Aorta (tissue), 5 donors: Measurements from ENCODE around the gene NDFIP1. TPM values are rescaled to one million over a fixed set of nuclear protein-coding genes. Genes with fewer than 3 reads are reported as not detected.
A peak's percentile ranks its signal among the peaks of the same experiment; 100 is the strongest.

Experiments
- ATAC-seq: fragments of 200-7000 bp; cut with Tn5 transposase; one replicate; pipeline ENCODE4 v1.9.1; 2022; ENCODE audit warnings: moderate library complexity; ENCODE audit not compliant: low FRiP score
- DNase-seq, 2 donors: peaks; one replicate each; pipeline ENCODE4 v3.0.0-alpha.2; 2020
- H3K27ac ChIP-seq, 2 donors: one replicate each; pipeline ENCODE4 v1.5.1; 2013; ENCODE audit warnings: low read length in 2 of 2, mild to moderate bottlenecking in 2 of 2, moderate library complexity in 2 of 2, control low read depth in 1 of 2, inconsistent platforms in 1 of 2, low read depth in 1 of 2
- H3K27me3 ChIP-seq, 2 donors: one replicate each; pipeline ENCODE4 v1.6.1; 2013; ENCODE audit warnings: control low read depth in 1 of 2, low read length in 1 of 2, mild to moderate bottlenecking in 1 of 2, moderate library complexity in 1 of 2; ENCODE audit not compliant: insufficient read depth in 2 of 2, control insufficient read depth in 1 of 2
- H3K36me3 ChIP-seq, 2 donors: one replicate each; pipeline ENCODE4 v1.6.1; 2013; ENCODE audit warnings: control low read depth in 1 of 2, low read length in 1 of 2, mild to moderate bottlenecking in 1 of 2; ENCODE audit not compliant: insufficient read depth in 2 of 2, control insufficient read depth in 1 of 2
- H3K4me1 ChIP-seq, 2 donors: one replicate each; pipeline ENCODE4 v1.6.1; 2013; ENCODE audit warnings: low read length in 2 of 2, control low read depth in 1 of 2, mild to moderate bottlenecking in 1 of 2, moderate library complexity in 1 of 2; ENCODE audit not compliant: insufficient read depth in 2 of 2, control insufficient read depth in 1 of 2
- H3K4me3 ChIP-seq, 2 donors: one replicate each; pipeline ENCODE4 v1.5.1; 2013; ENCODE audit warnings: low read length in 2 of 2, control low read depth in 1 of 2, mild to moderate bottlenecking in 1 of 2
- H3K9me3 ChIP-seq: one replicate; pipeline ENCODE4 v1.6.1; 2013; ENCODE audit warnings: mild to moderate bottlenecking, low read length; ENCODE audit not compliant: control insufficient read depth
- WGBS, 2 donors: extraction: QIAGEN DNeasy Blood & Tissue Kit; methylation state at CpG; one replicate each; pipeline ENCODE4 v1.1.7; 2013; 5-methylcytosine and 5-hydroxymethylcytosine counted together
- intact Hi-C, 2 donors: fragments of 100-400 bp; cut with DNase I; formaldehyde crosslinking; loops; one replicate each; pipeline versions ENCODE4 v1.14.2 to v1.15.0; 2022
- polyA plus RNA-seq, 2 donors: library from polyadenylated mRNA; stranded (reverse); fragments of 200-250 nt; gene quantifications; one replicate each; pipeline ENCODE4 v1.2.3, GENCODE V29; 2013
- total RNA-seq, 2 donors: library from RNA; stranded (reverse); fragmentation: NEBNext Ultra II Directional; extraction: Animal tissue kit (Norgen Biotek cat#: 25700); gene quantifications; one replicate each; pipeline ENCODE4 v1.2.1, GENCODE V29; 2021
- donor health status: healthy with polysubstance abuse.
- donor health status: Bipolar disorder and iron deficiency.
- donor health status: DM: no; HTN: no; CAD: no.
- donor health status: DM: no; HTN: no; CAD: no.
- donor health status: DM: yes; HTN: yes; CAD: no.

The NDFIP1 gene
- total and polyA plus RNA-seq, 4 donors, result 45.0 to 120 (median 78.6) TPM

DNA sequence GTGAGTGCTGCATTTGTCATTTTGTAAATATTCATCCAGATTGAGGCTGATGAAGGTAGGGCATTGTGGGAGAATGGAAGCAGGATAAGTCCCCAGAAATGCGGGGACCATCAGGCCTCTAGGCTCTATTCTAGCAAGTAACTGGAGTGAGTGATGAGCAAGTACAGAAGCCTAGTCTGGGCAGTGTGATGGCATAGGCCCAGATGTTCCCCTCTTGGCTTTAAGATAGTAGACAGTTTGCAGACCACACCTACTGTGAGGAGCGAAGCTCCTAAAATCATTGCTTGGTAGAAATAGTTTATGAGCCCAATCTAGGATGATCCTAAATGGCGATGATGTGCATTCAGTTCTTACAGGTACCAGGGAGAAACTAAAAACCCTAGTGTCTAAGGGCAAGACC is 24.3 kb downstream of the NDFIP1 start:
- no peak for DNase-seq
- WGBS, 2 donors, result 97 to 100% methylated on average over 3 of the region's 3 CpGs

DNA sequence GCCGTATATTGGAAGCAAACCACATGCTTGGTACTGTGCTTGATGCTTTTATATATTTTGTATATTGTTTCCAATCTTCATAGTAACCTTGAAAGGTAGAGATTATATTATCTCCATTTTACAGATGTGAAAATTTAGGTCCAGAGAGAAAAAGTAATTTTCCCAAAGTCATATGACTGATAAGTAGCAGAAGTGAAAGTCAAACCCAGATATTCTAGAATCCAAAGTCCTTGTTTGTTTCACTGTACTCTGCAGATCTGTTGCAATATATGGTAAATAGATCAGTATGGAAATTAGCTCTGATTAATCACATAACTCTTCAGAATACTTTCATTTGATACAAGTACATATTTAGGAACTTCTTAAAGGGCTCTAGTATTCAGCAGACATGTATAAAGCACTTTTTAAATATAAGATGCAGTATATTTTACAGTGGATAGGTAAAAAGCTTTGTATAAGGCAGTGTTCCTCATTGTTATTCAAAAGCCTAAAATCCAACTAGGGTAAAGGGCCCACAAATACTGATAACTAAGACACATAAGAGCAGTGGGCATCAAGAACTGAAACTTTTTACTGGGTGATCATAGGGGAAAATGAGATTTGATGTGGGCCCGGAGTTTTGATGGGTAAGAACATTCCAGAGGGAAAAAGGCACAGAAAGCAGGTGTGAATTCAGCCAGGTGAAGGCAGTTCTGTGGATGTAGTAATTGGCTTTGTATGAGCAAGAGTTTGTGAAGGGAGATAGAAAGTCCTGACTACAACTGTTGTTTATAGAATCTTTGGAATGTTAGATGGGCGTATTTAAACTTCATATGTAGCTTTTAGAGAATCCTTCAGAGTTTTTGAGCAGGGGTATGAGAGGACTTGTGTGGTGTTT is 25.0 kb downstream of the NDFIP1 start:
- WGBS, 2 donors, result 60 to 75% methylated on average over 3 of the region's 3 CpGs
- ATAC-seq, result no peak
- Histone ChIP-seq H3K4me1 (peaks cover 2 to 5% of the 10 kb centered on the region in 2 donors), H3K9me3 (no peaks in the 10 kb centered on the region), H3K27ac (no peak overlapping the region), H3K36me3 (peaks cover 7 to 11% of the 10 kb centered on the region in 2 donors), H3K27me3 (no peaks in the 10 kb centered on the region), H3K4me3 (no peak overlapping the region)
- intact Hi-C loops, result no loop called here
- DNase-seq, result no peak

More for the DNA sequence above, 24.3 kb downstream of the NDFIP1 start:
- no peaks in the 10 kb centered on the region for H3K9me3 ChIP-seq
- peaks cover 2 to 5% of the 10 kb centered on the region in 2 donors for H3K4me1 ChIP-seq
- ATAC-seq, result no peak
- intact Hi-C loops, result no loop called here
- no peaks in the 10 kb centered on the region for H3K27me3 ChIP-seq
- H3K27ac ChIP-seq, result no peak overlapping the region
- no peak overlapping the region for H3K4me3 ChIP-seq
- peaks cover 7 to 11% of the 10 kb centered on the region in 2 donors for H3K36me3 ChIP-seq

DNA sequence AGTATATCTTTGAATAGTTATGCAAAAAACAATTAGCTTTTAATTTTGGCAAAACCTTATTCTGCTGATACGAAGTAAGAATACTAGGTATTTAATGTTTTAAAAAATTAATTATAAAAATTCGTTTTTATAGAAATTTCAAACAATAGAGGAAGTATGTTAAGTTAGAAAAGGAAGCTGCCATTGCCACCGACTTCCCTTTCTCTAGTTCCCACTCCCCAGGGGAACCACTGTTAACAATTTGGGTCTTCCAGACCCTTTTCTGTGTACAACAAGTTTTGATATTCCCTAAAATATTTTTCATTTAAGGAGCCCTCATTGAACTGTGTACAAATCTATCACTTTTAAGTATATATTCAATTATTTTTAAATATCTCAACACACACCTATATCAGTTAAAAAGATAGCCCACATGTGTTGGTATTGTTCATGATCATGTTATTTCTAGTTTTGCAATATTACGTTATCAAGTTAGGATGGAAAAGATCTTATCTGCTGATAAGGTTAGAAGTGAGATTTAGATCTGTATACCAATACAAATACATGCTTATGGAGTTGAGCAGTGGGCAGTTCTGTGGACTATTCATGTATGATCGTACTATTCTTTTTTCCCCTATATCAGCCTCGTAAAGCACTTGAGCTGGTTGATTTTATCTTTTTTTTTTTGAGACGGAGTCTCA is 25.9 kb downstream of the NDFIP1 start:
- no peaks in the 10 kb centered on the region for H3K27me3 ChIP-seq
- no peaks in the 10 kb centered on the region for H3K9me3 ChIP-seq
- H3K4me1 ChIP-seq, result peaks cover 1 to 5% of the 10 kb centered on the region in 2 donors
- DNase-seq (no peak), ATAC-seq (no peak)
- peaks cover 7 to 11% of the 10 kb centered on the region in 2 donors for H3K36me3 ChIP-seq
- no peak overlapping the region for H3K4me3 ChIP-seq
- no peak overlapping the region for H3K27ac ChIP-seq
- WGBS, 2 donors, result 70 to 76% methylated on average over 7 of the region's 7 CpGs
- intact Hi-C loops, result no loop called here

DNA sequence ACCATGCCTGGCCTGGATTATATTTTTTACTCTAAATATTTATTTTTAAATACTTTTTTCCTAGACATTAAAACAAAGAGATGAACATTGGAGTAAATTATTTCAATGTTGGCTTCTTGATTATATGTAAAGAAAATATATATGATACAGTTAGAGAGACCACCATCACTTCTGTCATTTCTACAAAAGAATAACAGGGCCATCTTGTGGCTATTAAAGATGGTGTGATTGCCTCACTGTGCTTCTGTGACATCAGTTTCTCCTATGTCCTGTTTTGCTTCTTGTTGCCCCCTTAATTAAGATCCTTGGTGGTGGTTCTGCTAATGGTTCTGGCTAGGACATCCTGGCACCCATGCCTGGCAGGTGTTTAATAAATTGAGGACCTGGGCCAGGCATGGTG is 32.9 kb downstream of the NDFIP1 start:
- intact Hi-C loops, result loop anchor here (5.0 to 10.0 kb wide), 3 partner anchors 129 to 447 kb away; partner anchors contain the start of gene GNPDA1 (in 1 of the 2)
- no peak for DNase-seq
- Histone ChIP-seq H3K36me3 (peaks cover 3 to 6% of the 10 kb centered on the region in 2 donors), H3K9me3 (no peaks in the 10 kb centered on the region), H3K4me3 (no peak overlapping the region), H3K4me1 (peaks cover 0 to 2% of the 10 kb centered on the region in 2 donors), H3K27me3 (no peaks in the 10 kb centered on the region), H3K27ac (no peak overlapping the region)
- ATAC-seq, result no peak

DNA sequence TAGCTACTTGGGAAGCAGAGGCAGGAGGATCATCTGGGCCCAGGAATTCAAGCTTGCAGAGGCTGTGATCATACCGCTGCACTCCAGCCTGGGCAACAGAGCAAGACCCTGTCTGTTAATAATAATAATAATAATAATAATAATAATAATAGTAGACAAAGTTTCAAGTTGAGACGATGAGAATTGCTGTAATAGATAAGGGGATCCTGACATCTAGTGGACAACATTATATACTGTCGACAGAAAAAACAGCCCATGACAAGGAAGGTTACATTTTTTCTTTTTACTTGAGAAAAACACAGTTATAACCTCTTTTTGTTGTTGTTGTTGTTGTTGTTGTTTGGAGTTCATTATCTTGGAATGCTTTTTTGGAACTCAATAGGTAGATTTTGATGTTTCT is 35.3 kb downstream of the NDFIP1 start:
- ATAC-seq, result peak; percentile 50
- no peaks in the 10 kb centered on the region for H3K27me3 ChIP-seq
- no peak overlapping the region for H3K4me3 ChIP-seq
- peaks cover 0 to 2% of the 10 kb centered on the region in 2 donors for H3K4me1 ChIP-seq
- H3K36me3 ChIP-seq, result peaks cover 3 to 7% of the 10 kb centered on the region in 2 donors
- no peak for DNase-seq
- no peak overlapping the region for H3K27ac ChIP-seq
- 24 to 30% methylated on average over 3 of the region's 3 CpGs for WGBS, 2 donors
- intact Hi-C loops, result loop anchor here (5.0 to 10.0 kb wide), 3 partner anchors 132 to 449 kb away; partner anchors contain the start of gene GNPDA1 (in 1 of the 2)
- H3K9me3 ChIP-seq, result no peaks in the 10 kb centered on the region

DNA sequence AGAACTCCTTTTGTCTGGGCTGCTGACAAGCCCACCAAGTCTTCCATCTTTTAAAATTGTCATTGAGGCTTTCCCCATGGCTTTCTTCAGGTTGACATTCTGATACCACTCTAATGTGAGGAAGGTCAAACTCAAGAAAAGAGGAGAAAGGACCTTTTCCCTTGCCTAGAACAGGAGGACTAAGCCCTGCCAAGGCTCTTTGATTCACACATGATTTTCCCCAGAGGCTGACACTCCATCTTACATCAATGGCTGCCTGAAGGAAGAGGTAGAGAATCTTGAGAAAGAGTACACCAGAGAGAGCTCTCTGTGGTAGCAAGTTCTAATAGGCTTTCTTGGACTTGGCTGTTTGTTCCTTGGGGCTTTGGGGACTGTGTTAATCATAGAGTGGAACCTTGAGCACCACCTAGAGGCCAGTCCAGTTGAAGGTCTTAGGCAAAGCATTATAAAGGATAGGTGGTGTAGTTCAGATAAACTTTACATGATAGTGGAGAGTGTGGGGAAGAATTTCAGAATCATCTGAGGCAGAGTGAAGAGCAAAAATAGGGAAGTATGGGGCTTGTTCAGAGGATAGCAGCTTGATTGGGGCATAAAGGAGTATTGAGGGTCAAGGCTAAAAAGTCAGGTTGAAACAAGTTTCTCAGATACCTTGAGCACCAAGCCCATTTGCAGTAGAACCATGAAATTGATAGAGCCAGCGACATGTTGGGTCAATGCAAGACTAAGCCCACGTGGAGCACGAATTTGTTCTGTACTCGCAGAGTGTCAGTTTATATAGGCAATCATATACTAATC is 36.7 kb downstream of the NDFIP1 start:
- no peaks in the 10 kb centered on the region for H3K27me3 ChIP-seq
- peak overlapping the region; percentile 22 to 51 for H3K27ac ChIP-seq
- peak in 1 of 2 donors; percentile 66 for DNase-seq
- no peaks in the 10 kb centered on the region for H3K9me3 ChIP-seq
- H3K36me3 ChIP-seq, result peaks cover 3 to 7% of the 10 kb centered on the region in 2 donors
- WGBS, 2 donors, result 75 to 77% methylated on average over 4 of the region's 4 CpGs
- H3K4me1 ChIP-seq, result peaks cover 0 to 2% of the 10 kb centered on the region in 2 donors
- ATAC-seq, result peak; percentile 87
- H3K4me3 ChIP-seq, result no peak overlapping the region
- intact Hi-C loops, result loop anchor here (5.0 to 10.0 kb wide), 4 partner anchors 133 to 552 kb away; partner anchors contain the start of gene GNPDA1 (in 1 of the 2)

DNA sequence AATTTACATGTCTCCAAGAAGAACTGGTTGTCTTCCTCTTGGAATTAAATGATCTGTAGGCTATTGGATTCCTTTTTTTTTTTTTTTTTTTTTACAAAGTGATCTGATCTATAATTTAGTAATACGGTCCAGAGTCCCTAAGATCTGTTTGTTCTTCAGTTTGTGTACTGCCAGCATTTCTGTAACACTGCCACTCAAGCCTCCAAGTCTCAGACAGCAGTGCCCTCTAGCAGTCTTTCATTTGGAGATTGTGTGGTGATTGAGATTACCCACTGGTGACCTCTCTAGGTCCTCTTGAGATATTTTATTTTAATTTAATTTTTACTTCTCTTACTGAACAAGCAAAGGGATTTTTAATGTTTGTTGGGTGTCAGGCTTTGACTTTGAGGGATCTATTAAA is 40.8 kb downstream of the NDFIP1 start:
- intact Hi-C loops, result loop anchor here (5.0 to 10.0 kb wide), 4 partner anchors 137 to 548 kb away; partner anchors contain the start of gene GNPDA1 (in 1 of the 2)
- no peak for DNase-seq
- 77 to 78% methylated on average over 1 of the region's 1 CpG for WGBS, 2 donors
- Histone ChIP-seq H3K4me1 (peaks cover 0 to 2% of the 10 kb centered on the region in 2 donors), H3K27me3 (no peaks in the 10 kb centered on the region), H3K36me3 (peaks cover 0 to 7% of the 10 kb centered on the region in 2 donors), H3K27ac (no peak overlapping the region), H3K4me3 (no peak overlapping the region), H3K9me3 (no peaks in the 10 kb centered on the region)
- no peak for ATAC-seq

DNA sequence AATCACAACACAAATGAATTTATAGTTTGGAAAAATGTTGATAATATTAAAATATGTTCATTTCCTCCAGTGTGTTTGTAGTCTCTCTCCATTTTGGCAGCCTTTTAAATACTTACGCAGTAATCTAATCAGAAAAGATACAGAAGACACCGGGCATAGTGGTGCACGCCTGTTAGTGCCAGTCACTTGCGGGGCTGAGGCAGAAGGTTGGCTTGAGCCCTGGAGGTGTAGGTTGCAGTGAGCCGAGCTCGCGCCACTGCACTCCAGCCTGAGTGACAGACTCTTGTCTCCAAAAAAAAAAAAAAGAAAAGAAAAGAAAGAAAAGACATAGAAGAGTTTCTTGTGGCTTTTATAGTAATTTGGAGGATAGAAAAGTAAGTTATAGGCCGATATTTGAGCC is 41.9 kb downstream of the NDFIP1 start:
- ATAC-seq (no peak), DNase-seq (no peak)
- no peak overlapping the region for H3K4me3 ChIP-seq
- intact Hi-C loops, result loop anchor here (5.0 kb wide), 2 partner anchors 167 to 397 kb away; no protein-coding TSS in a partner anchor
- no peak overlapping the region for H3K27ac ChIP-seq
- no peaks in the 10 kb centered on the region for H3K27me3 ChIP-seq
- H3K36me3 ChIP-seq, result peaks cover 0 to 7% of the 10 kb centered on the region in 2 donors
- WGBS, 2 donors, result 70 to 76% methylated on average over 8 of the region's 8 CpGs
- no peaks in the 10 kb centered on the region for H3K9me3 ChIP-seq
- H3K4me1 ChIP-seq, result no peaks in the 10 kb centered on the region
